ENCODE measurements around the gene KIR3DL2.
"Not testable (repeated sequence)": the region's sequence is repeated elsewhere in the genome, so short reads cannot be mapped to it uniquely, and the experiment has no call there.

KIR3DL2 gene

DNA sequence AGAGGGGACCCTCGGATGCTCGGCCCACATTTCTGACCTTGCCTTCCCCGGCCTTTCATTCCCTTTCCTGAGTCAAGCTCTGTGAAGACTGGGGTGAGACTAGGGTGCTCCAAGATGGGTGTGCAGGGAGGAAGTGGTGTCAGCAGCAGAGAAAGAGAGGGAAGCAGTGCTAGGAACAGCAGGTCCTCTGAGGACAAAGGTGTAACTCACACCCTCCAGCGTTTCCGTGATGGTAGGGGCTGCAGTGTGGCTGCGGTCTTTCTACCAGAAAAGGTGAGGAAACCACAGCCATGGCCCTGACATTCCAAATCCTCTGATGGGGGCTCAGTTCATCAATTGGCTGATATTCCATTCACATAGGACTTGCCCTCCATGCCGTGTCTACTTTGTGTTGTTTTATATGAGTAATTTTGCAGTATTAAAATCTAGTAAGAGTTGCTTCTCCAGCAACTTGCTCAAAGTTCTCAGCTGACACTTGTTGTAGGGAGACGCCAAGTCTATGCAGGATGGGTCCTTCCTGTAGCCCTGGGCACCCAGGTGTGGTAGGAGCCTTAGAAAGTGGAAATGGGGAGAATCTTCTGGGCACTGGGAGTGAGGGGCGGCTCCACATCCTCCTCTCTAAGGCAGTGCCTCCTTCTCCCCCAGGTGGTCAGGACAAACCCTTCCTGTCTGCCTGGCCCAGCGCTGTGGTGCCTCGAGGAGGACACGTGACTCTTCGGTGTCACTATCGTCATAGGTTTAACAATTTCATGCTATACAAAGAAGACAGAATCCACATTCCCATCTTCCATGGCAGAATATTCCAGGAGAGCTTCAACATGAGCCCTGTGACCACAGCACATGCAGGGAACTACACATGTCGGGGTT lies 32.3 kb upstream of the KIR3DL2 start:
- no peak for DNase-seq (ENCODE audit: extremely low read depth, insufficient read length)
- no peak overlapping the region for H3K4me3 ChIP-seq (replicated peaks; ENCODE audit: low read depth, low read length)
- TF ChIP-seq, protein P1, sequence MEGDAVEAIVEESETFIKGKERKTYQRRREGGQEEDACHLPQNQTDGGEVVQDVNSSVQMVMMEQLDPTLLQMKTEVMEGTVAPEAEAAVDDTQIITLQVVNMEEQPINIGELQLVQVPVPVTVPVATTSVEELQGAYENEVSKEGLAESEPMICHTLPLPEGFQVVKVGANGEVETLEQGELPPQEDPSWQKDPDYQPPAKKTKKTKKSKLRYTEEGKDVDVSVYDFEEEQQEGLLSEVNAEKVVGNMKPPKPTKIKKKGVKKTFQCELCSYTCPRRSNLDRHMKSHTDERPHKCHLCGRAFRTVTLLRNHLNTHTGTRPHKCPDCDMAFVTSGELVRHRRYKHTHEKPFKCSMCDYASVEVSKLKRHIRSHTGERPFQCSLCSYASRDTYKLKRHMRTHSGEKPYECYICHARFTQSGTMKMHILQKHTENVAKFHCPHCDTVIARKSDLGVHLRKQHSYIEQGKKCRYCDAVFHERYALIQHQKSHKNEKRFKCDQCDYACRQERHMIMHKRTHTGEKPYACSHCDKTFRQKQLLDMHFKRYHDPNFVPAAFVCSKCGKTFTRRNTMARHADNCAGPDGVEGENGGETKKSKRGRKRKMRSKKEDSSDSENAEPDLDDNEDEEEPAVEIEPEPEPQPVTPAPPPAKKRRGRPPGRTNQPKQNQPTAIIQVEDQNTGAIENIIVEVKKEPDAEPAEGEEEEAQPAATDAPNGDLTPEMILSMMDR (IDR thresholded peaks at IDR 0.05; ENCODE audit: insufficient read depth, low read length, poor library complexity, severe bottlenecking): no peak
- H3K27me3 ChIP-seq (replicated peaks; ENCODE audit: control insufficient read depth, insufficient read depth, low read length): no peaks in the 10 kb centered on the region
- H3K36me3 ChIP-seq (ENCODE audit: control insufficient read depth, insufficient read depth, low read length): no peaks in the 10 kb centered on the region

GRCh38 chr19:54824416-54824815 lies 25.8 kb upstream of the KIR3DL2 start:
- H3K36me3 ChIP-seq (ENCODE audit: control insufficient read depth, insufficient read depth, low read length); H3K4me3 ChIP-seq (replicated peaks; ENCODE audit: low read depth, low read length); DNase-seq (ENCODE audit: extremely low read depth, insufficient read length); H3K27me3 ChIP-seq (replicated peaks; ENCODE audit: control insufficient read depth, insufficient read depth, low read length): not testable (repeated sequence)

DNA sequence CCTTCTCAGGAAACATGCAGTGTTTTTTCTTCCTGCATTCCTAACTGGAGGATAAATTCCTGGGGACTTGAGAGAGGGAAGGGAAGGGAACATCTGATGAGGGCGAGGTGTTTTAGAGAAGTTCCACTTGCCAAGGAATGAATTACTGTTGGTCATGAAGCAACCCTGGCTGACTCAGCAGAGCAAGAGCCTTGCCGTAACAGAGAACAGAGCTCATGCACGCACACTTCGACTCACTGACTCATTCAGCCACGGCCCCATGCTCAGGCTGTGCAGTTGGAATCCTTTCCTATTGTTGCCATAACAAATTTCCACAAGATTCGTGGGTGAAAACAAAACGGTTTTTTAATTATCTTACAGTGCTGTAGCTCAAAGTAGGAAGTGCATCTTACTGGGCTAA lies 24.9 kb upstream of the KIR3DL2 start:
- not testable (repeated sequence) for H3K4me3 ChIP-seq (replicated peaks; ENCODE audit: low read depth, low read length); H3K27me3 ChIP-seq (replicated peaks; ENCODE audit: control insufficient read depth, insufficient read depth, low read length); H3K36me3 ChIP-seq (ENCODE audit: control insufficient read depth, insufficient read depth, low read length); DNase-seq (ENCODE audit: extremely low read depth, insufficient read length)

- not testable (repeated sequence) for H3K36me3 ChIP-seq (ENCODE audit: control insufficient read depth, insufficient read depth, low read length); DNase-seq (ENCODE audit: extremely low read depth, insufficient read length); H3K4me3 ChIP-seq (replicated peaks; ENCODE audit: low read depth, low read length); H3K27me3 ChIP-seq (replicated peaks; ENCODE audit: control insufficient read depth, insufficient read depth, low read length)
Observed at GRCh38 chr19:54828064-54828463, 22.2 kb upstream of the KIR3DL2 start.

DNA sequence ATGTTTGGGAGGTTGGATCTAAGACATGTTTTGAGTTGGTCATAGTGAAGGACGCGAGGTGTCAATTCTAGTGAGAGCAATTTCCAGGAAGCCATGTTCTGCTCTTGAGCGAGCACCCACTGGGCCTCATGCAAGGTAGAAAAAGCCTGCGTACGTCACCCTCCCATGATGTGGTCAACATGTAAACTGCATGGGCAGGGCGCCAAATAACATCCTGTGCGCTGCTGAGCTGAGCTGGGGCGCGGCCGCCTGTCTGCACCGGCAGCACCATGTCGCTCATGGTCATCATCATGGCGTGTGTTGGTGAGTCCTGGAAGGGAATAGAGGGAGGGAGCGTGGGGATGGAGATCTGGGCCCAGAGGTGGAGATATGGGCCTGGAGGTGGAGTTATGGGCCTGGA lies 17.7 kb upstream of the KIR3DL2 start, which contains the start of gene KIR2DS4:
KIR2DS4 (plus strand) TSS at position 181 of the 400 bp plus-strand sequence.
- DNase-seq (ENCODE audit: extremely low read depth, insufficient read length); H3K27me3 ChIP-seq (replicated peaks; ENCODE audit: control insufficient read depth, insufficient read depth, low read length); H3K4me3 ChIP-seq (replicated peaks; ENCODE audit: low read depth, low read length); H3K36me3 ChIP-seq (ENCODE audit: control insufficient read depth, insufficient read depth, low read length): not testable (repeated sequence)

DNA sequence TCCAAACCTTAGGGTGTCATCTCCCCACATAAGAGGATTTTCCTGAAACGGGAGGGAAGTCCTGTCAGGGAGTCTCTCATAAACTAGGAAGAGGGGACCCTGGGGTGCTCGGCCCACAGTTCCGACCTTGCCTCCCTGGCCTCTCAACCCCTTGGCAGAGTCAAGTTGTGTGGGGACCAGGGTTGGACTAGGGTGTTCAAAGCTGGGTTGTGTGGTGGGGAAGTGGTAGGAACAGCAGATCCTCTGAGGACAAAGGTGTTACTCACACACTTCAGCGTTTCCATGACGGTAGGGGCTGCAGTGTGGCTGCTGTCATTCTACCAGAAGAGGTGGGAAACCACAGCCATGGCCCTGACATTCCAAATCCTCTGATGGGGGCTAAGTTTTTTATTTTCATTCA lies 15.1 kb upstream of the KIR3DL2 start:
- H3K27me3 ChIP-seq (replicated peaks; ENCODE audit: control insufficient read depth, insufficient read depth, low read length); H3K36me3 ChIP-seq (ENCODE audit: control insufficient read depth, insufficient read depth, low read length); DNase-seq (ENCODE audit: extremely low read depth, insufficient read length); H3K4me3 ChIP-seq (replicated peaks; ENCODE audit: low read depth, low read length): not testable (repeated sequence)

- not testable (repeated sequence) for H3K27me3 ChIP-seq (replicated peaks; ENCODE audit: control insufficient read depth, insufficient read depth, low read length); H3K36me3 ChIP-seq (ENCODE audit: control insufficient read depth, insufficient read depth, low read length); H3K4me3 ChIP-seq (replicated peaks; ENCODE audit: low read depth, low read length); DNase-seq (ENCODE audit: extremely low read depth, insufficient read length)
Observed at GRCh38 chr19:54837522-54837921, 12.7 kb upstream of the KIR3DL2 start.

- not testable (repeated sequence) for H3K4me3 ChIP-seq (replicated peaks; ENCODE audit: low read depth, low read length); H3K36me3 ChIP-seq (ENCODE audit: control insufficient read depth, insufficient read depth, low read length); DNase-seq (ENCODE audit: extremely low read depth, insufficient read length); H3K27me3 ChIP-seq (replicated peaks; ENCODE audit: control insufficient read depth, insufficient read depth, low read length)
Observed at GRCh38 chr19:54843171-54843570, 7.1 kb upstream of the KIR3DL2 start.

GRCh38 chr19:54850930-54851329 lies 687 bp downstream of the KIR3DL2 start:
- Histone ChIP-seq H3K27me3 (replicated peaks; ENCODE audit: control insufficient read depth, insufficient read depth, low read length) (no peaks in the 10 kb centered on the region), H3K36me3 (ENCODE audit: control insufficient read depth, insufficient read depth, low read length) (no peaks in the 10 kb centered on the region), H3K4me3 (replicated peaks; ENCODE audit: low read depth, low read length) (no peak overlapping the region)
- no peak for DNase-seq (ENCODE audit: extremely low read depth, insufficient read length)
- TF ChIP-seq, protein P1 (IDR thresholded peaks at IDR 0.05; ENCODE audit: insufficient read depth, low read length, poor library complexity, severe bottlenecking): no peak

All from GM06990 (cell line).